Activated CD8-positive, alpha-beta memory T cell treated with anti-CD3 and anti-CD28 coated beads, Interleukin-2, amount 10 ng/mL, durations not matched to agents 7 days and 5 days (primary cell): ENCODE measurements around the gene TBC1D2B. TPM values are rescaled to one million over a fixed set of nuclear protein-coding genes. Genes with fewer than 3 reads are reported as not detected.

Experiments
- ATAC-seq: fragments of 150-1000 bp; cut with Tn5 transposase; one replicate; pipeline ENCODE4 v1.10.0; 2021; ENCODE audit warnings: moderate library complexity
- CTCF ChIA-PET: fragments of 350-600 bp; sonication (Branson Sonifier 250); formaldehyde crosslinking; loops from one replicate; lab custom pipeline; 2021; ENCODE audit warnings: antibody characterized with exemption; lab: Charles Lee
- DNase-seq: peaks from one replicate; pipeline ENCODE4 v3.0.0-alpha.2; 2020
- H3K27ac Mint-ChIP-seq: one replicate; pipeline ENCODE4 v1.8.0; 2021; ENCODE audit warnings: mild to moderate bottlenecking, mixed read lengths
- H3K27me3 Mint-ChIP-seq: one replicate; pipeline ENCODE4 v1.8.0; 2021; ENCODE audit warnings: mixed read lengths
- H3K36me3 Mint-ChIP-seq: one replicate; pipeline ENCODE4 v1.8.0; 2021; ENCODE audit warnings: mild to moderate bottlenecking, mixed read lengths
- H3K4me1 Mint-ChIP-seq: one replicate; pipeline ENCODE4 v1.8.0; 2021; ENCODE audit warnings: mixed read lengths
- H3K4me3 Mint-ChIP-seq: one replicate; pipeline ENCODE4 v1.8.0; 2021; ENCODE audit warnings: mild to moderate bottlenecking, moderate library complexity, mixed read lengths
- H3K9me3 Mint-ChIP-seq: one replicate; pipeline ENCODE4 v1.8.0; 2022; ENCODE audit warnings: low read depth, mixed read lengths
- total RNA-seq, 2 experiments: library from RNA; stranded (reverse); gene quantifications; one replicate each; pipeline ENCODE4 v1.2.3, GENCODE V29; 2021

TBC1D2B gene
- total RNA-seq, 2 experiments from 2014 or later = 118 to 135 TPM

DNA sequence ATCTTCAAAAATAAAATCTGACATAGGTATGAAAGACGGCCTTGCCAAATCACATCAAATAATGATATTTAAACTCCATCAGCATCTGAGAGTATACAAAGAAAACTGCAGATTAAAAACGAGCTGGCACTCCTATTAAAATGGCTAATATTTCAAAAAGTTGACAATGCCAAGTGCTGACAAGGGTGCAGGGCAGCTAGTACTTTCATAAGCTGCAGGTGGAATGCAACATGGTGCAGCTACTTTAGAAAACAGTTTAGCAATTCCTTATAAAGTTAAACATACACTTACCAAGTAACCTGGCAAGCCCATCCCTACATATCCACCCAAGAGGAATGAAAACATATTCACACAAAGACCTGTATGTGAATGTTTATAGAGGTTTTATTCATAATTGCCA, 23.0 kb downstream of the TBC1D2B start:
- Mint-ChIP-seq H3K27ac (no peak overlapping the region), H3K9me3 (no peaks in the 10 kb centered on the region), H3K4me3 (no peak overlapping the region), H3K4me1 (peaks cover 94% of the 10 kb centered on the region), H3K27me3 (no peaks in the 10 kb centered on the region), H3K36me3 (peaks cover 38% of the 10 kb centered on the region)
- CTCF ChIA-PET = interaction anchor here (0.6 to 9.3 kb wide), 5 partner anchors 9 to 54 kb away, joined by 3 to 154 read pairs (median 5); no protein-coding TSS in a partner anchor
- no peak for ATAC-seq
- no peak for DNase-seq

GRCh38 chr15:78052545-78052944, 25.0 kb downstream of the TBC1D2B start:
- no peak for ATAC-seq
- CTCF ChIA-PET = interaction anchor here (0.8 to 9.3 kb wide), 11 partner anchors 10 to 61 kb away, joined by 3 to 154 read pairs (median 11); no protein-coding TSS in a partner anchor
- Mint-ChIP-seq H3K27me3 (no peaks in the 10 kb centered on the region), H3K27ac (peak overlapping the region; percentile 94), H3K4me1 (peaks cover 96% of the 10 kb centered on the region), H3K36me3 (peaks cover 40% of the 10 kb centered on the region), H3K9me3 (no peaks in the 10 kb centered on the region), H3K4me3 (peak overlapping the region; percentile 3)
- DNase-seq = peak; percentile 40

DNA sequence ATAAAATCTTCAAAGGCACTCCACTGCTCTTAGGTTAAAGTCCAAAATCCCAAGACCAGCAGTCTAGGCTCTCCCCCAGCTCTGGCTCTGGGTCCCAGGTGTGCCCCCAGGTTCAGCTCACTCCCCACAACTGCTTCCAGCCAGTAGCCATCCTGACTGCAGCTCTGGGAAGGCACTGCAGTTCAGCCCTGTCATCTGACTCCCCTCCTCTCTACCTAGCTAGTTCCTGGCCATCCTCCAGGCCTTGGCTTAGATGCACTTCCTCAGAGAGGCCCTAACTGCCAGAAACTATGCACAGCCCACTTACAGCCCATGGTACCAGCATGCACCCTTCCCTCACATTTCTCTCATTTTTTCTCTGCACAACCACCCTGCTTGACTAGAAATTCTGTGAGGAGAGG, 25.5 kb downstream of the TBC1D2B start:
- Mint-ChIP-seq H3K9me3 (no peaks in the 10 kb centered on the region), H3K4me3 (peak overlapping the region; percentile 3), H3K27ac (peak overlapping the region; percentile 94), H3K27me3 (no peaks in the 10 kb centered on the region), H3K4me1 (peaks cover 97% of the 10 kb centered on the region), H3K36me3 (peaks cover 40% of the 10 kb centered on the region)
- DNase-seq (peak; percentile 50), ATAC-seq (no peak)
- CTCF ChIA-PET = interaction anchor here (0.8 to 9.3 kb wide), 11 partner anchors 10 to 61 kb away, joined by 3 to 154 read pairs (median 11); no protein-coding TSS in a partner anchor

DNA sequence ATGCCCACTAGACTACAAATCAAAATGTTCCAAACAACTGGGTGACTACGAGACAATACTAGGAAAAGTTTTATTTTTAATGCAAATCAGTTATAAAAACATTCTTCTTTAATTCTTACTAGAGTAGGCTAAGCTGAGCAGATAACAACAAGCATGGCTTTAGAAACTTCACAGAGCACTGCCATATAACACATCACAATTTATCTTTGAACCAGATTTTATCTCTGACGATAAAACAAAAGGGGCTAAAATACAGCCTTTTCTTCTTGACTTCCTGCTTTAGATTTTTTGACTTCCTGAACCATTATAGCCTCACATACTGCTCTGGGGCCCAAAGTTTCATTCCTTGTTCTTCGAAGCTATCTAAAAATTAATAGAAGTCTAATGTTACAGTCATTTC, 25.9 kb downstream of the TBC1D2B start:
- Mint-ChIP-seq H3K9me3 (no peaks in the 10 kb centered on the region), H3K27me3 (no peaks in the 10 kb centered on the region), H3K4me3 (no peak overlapping the region), H3K27ac (peak overlapping the region; percentile 94), H3K36me3 (peaks cover 43% of the 10 kb centered on the region), H3K4me1 (peaks cover 97% of the 10 kb centered on the region)
- CTCF ChIA-PET = interaction anchor here (1.2 to 9.3 kb wide), 11 partner anchors 8 to 144 kb away, joined by 3 to 154 read pairs (median 13); no protein-coding TSS in a partner anchor
- DNase-seq (no peak), ATAC-seq (no peak)

GRCh38 chr15:78050826-78051225, 26.7 kb downstream of the TBC1D2B start:
- Mint-ChIP-seq H3K27me3 (no peaks in the 10 kb centered on the region), H3K9me3 (no peaks in the 10 kb centered on the region), H3K4me1 (peaks cover 97% of the 10 kb centered on the region), H3K36me3 (peaks cover 42% of the 10 kb centered on the region), H3K4me3 (peak overlapping the region; percentile 35), H3K27ac (peak overlapping the region; percentile 94)
- CTCF ChIA-PET = interaction anchor here (1.3 to 9.3 kb wide), 10 partner anchors 8 to 144 kb away, joined by 3 to 154 read pairs (median 18); partner anchors contain the start of gene CIB2
- ATAC-seq (peak; percentile 18), DNase-seq (peak; percentile 60)

GRCh38 chr15:78050441-78050809, 27.1 kb downstream of the TBC1D2B start:
- ATAC-seq (peak; percentile 26), DNase-seq (no peak)
- peak overlapping the region; percentile 48 for H3K4me3 Mint-ChIP-seq
- no peaks in the 10 kb centered on the region for H3K27me3 Mint-ChIP-seq
- H3K36me3 Mint-ChIP-seq = peaks cover 40% of the 10 kb centered on the region
- peaks cover 96% of the 10 kb centered on the region for H3K4me1 Mint-ChIP-seq
- H3K27ac Mint-ChIP-seq = peak overlapping the region; percentile 94
- CTCF ChIA-PET = interaction anchor here (0.7 to 9.3 kb wide), 15 partner anchors 9 to 191 kb away, joined by 3 to 154 read pairs (median 8); partner anchors contain the start of gene CIB2
- no peaks in the 10 kb centered on the region for H3K9me3 Mint-ChIP-seq

DNA sequence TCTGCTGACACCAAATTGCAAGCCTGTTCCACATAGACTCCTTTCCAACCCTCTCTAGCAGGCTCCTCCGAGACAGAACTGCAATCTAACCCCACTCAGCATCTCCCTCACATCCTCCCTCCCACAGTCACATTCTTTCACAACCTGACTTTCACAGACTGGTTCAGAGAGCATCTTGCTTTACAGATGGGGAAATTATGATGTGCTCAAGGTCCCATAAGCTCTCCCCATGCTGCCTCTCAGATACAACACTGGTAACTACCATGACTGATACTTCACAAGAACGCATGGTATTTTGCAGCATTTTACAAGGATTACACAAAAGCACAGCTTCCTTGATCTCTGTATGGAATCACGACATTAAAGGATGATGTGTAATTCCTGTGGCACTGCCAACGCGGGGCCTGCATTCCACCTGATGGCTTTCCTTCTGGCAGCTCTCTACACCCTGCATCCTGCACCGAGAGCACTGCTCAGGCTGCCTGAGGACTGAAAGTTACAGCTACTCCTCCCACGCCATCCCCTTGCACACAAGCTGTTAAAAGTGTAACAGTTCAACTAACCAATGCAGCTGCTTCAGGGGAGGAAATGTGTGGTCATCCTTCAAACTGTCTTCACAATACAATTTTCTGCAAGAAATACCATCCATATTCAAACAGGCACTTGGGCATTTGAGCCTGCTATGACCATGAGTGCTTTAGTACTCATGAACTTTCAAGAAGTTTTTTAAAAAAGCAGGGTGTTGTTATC, 27.6 kb downstream of the TBC1D2B start:
- H3K9me3 Mint-ChIP-seq = no peaks in the 10 kb centered on the region
- peak overlapping the region; percentile 48 for H3K4me3 Mint-ChIP-seq
- DNase-seq (peak; percentile 88), ATAC-seq (peak; percentile 77)
- CTCF ChIA-PET = interaction anchor here (0.7 to 9.3 kb wide), 15 partner anchors 9 to 191 kb away, joined by 3 to 154 read pairs (median 8); partner anchors contain the start of gene CIB2
- H3K36me3 Mint-ChIP-seq = peaks cover 37% of the 10 kb centered on the region
- H3K27me3 Mint-ChIP-seq = no peaks in the 10 kb centered on the region
- H3K4me1 Mint-ChIP-seq = peaks cover 96% of the 10 kb centered on the region
- peak overlapping the region; percentile 94 for H3K27ac Mint-ChIP-seq

GRCh38 chr15:78048628-78048920, 28.9 kb downstream of the TBC1D2B start:
- peaks cover 40% of the 10 kb centered on the region for H3K36me3 Mint-ChIP-seq
- peak overlapping the region; percentile 94 for H3K27ac Mint-ChIP-seq

DNA sequence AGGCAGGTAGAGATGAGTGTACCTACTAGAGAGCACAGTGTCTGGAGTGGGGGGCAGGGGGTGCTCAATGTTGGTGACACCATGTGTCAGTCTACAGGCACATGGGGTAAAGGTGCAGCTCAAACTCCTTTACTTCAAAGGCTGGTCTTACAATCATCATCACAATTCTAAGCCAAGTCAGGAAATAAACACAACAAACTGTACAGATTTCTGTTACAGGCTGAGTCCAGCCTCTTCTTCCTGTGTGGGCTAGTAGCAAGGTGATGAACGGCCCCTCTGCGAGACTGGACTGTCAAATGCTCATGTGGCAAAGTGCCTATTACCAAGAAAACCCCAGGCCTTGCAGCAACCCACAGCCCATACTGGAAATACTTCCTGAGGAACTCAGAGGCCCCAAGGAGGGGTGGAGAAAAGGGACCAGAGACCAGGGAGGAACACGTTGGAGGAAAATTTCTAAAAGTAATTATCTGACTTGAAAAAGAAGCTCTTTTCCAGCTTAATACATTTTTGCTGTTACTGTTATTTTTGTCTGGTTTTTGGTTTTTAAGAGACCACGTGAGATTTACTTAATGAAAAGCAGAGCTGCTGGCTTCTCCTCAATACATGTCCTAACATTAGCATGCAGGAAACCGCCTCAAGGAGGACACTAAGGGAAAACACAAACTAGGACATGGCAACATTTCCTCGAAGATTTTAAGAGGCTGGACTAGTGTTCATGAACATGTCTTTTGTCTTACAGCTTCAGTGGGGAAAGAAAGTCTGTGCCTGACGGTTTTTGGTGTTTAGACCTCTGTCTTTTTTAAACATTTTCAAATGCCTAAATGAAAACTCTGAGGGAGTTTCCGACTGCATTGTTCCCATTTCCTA, 29.5 kb downstream of the TBC1D2B start:
- H3K36me3 Mint-ChIP-seq = peaks cover 41% of the 10 kb centered on the region
- H3K9me3 Mint-ChIP-seq = no peaks in the 10 kb centered on the region
- peaks cover 97% of the 10 kb centered on the region for H3K4me1 Mint-ChIP-seq
- no peaks in the 10 kb centered on the region for H3K27me3 Mint-ChIP-seq
- CTCF ChIA-PET = interaction anchor here (1.2 to 9.3 kb wide), 6 partner anchors 12 to 60 kb away, joined by 4 to 154 read pairs (median 15); no protein-coding TSS in a partner anchor
- ATAC-seq (peak; percentile 13), DNase-seq (peak; percentile 73)
- peak overlapping the region; percentile 94 for H3K27ac Mint-ChIP-seq
- peak overlapping the region; percentile 37 for H3K4me3 Mint-ChIP-seq

More at GRCh38 chr15:78048628-78048920, 28.9 kb downstream of the TBC1D2B start:
- CTCF ChIA-PET = interaction anchor here (1.5 to 9.3 kb wide), 6 partner anchors 13 to 60 kb away, joined by 4 to 154 read pairs (median 15); no protein-coding TSS in a partner anchor
- Mint-ChIP-seq H3K27me3 (no peaks in the 10 kb centered on the region), H3K9me3 (no peaks in the 10 kb centered on the region), H3K4me1 (peaks cover 96% of the 10 kb centered on the region), H3K4me3 (no peak overlapping the region)
- ATAC-seq = no peak
- no peak for DNase-seq

- DNase-seq = peak; percentile 75
- CTCF ChIA-PET = interaction anchor here (1.1 to 9.3 kb wide), 7 partner anchors 11 to 257 kb away, joined by 3 to 154 read pairs (median 8); no protein-coding TSS in a partner anchor
These were observed 30.6 kb downstream of the TBC1D2B start for GRCh38 chr15:78046796-78047341.

DNA sequence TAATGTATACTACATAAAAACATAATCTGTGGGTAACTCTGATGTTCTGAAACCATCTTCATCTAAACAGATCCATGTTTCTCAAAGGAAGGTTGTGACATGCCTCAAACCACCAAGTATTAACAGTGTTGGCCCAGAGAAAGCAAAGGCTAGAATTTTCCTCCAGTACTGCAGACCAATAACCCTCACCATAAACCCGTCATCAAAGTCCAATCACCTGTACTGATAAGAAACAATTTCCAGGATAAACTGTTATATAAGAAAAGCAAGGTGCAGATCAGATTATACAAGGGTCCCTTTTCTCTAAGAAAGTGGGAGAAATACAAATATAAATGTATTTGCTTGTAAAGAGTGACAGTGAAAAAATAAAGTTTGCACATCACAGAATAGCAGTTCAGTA, 32.3 kb downstream of the TBC1D2B start:
- peaks cover 95% of the 10 kb centered on the region for H3K4me1 Mint-ChIP-seq
- DNase-seq = no peak
- peaks cover 40% of the 10 kb centered on the region for H3K36me3 Mint-ChIP-seq
- H3K4me3 Mint-ChIP-seq = no peak overlapping the region
- CTCF ChIA-PET = interaction anchor here (0.7 to 2.1 kb wide), 3 partner anchors 10 to 63 kb away, joined by 3 to 13 read pairs (median 9); no protein-coding TSS in a partner anchor
- H3K27ac Mint-ChIP-seq = peak overlapping the region; percentile 75
- no peaks in the 10 kb centered on the region for H3K9me3 Mint-ChIP-seq
- H3K27me3 Mint-ChIP-seq = no peaks in the 10 kb centered on the region
- no peak for ATAC-seq

More at GRCh38 chr15:78046796-78047341, 30.6 kb downstream of the TBC1D2B start:
- H3K27me3 Mint-ChIP-seq = no peaks in the 10 kb centered on the region
- peak; percentile 21 for ATAC-seq
- no peaks in the 10 kb centered on the region for H3K9me3 Mint-ChIP-seq
- peaks cover 97% of the 10 kb centered on the region for H3K4me1 Mint-ChIP-seq
- H3K4me3 Mint-ChIP-seq = peak overlapping the region; percentile 29
- H3K36me3 Mint-ChIP-seq = peaks cover 42% of the 10 kb centered on the region
- H3K27ac Mint-ChIP-seq = peak overlapping the region; percentile 94

DNA sequence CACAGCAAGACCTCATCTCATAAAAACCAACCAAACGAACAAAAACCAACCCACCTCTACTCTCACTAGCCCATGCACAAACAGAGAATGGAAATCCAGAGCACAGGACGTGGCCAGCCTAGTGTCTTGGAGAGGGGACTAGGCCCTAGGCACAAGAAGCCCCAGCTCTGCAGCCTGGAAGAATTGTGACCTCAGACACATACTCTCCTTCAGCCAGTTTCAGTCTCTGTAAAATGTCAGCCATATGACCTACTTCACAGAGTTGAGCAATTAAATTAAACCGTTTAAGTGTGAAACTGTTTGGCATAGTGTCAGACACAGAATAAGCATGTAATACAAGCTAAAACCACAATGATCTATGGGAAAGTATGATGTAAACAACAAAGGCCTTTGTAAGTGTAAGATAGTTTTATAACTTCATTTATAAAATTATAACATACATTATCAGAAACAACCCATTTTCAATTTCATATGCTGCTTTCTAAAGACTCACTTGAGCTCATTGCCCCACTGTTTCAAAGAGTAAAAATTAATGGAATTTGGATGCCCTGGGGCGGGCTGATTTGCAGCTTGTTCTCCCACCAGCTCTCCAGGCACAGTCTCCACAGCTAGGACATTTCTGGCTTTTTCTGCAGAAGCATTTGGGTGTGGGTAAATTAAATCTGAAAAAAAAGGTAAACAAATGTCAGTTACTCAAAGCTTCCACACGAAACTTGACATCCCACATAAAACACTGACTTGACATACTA, 32.9 kb downstream of the TBC1D2B start:
- ATAC-seq = peak; percentile 56
- H3K36me3 Mint-ChIP-seq = peaks cover 45% of the 10 kb centered on the region

More for the DNA sequence above, 32.9 kb downstream of the TBC1D2B start:
- H3K4me3 Mint-ChIP-seq = peak overlapping the region; percentile 1
- H3K27ac Mint-ChIP-seq = peak overlapping the region; percentile 82
- DNase-seq = peak; percentile 64
- CTCF ChIA-PET = interaction anchor here (0.7 to 2.1 kb wide), 4 partner anchors 10 to 64 kb away, joined by 3 to 13 read pairs (median 6); no protein-coding TSS in a partner anchor
- no peaks in the 10 kb centered on the region for H3K9me3 Mint-ChIP-seq
- peaks cover 95% of the 10 kb centered on the region for H3K4me1 Mint-ChIP-seq
- H3K27me3 Mint-ChIP-seq = no peaks in the 10 kb centered on the region
